Endothelial cell of umbilical vein (primary cell): ENCODE results near the gene IPO9. TPM values are rescaled to one million over a fixed set of nuclear protein-coding genes. Genes with fewer than 3 reads are reported as not detected.

ENCODE experiments used
- BruUV-seq: library from RNA; stranded (reverse); fragments of 400-500 nt; replicated peaks from 2 replicates; lab custom pipeline; 2021; lab: Mats Ljungman, UMichigan
- CTCF ChIA-PET: fragments of 300-600, 350-600 bp; sonication (Branson Sonifier 250); formaldehyde crosslinking; loops from one replicate; lab custom pipeline; 2021; ENCODE audit warnings: antibody characterized with exemption, inconsistent platforms; lab: Charles Lee
- POLR2A ChIA-PET: fragments of 300-600, 350-600 bp; sonication (Branson Sonifier 250); formaldehyde crosslinking; loops from one replicate; lab custom pipeline; 2021; ENCODE audit warnings: antibody characterized with exemption, inconsistent platforms; lab: Charles Lee
- DNase-seq: peaks from one replicate; pipeline ENCODE4 v3.0.0-alpha.2; 2011; ENCODE audit warnings: low read depth, low spot score
- FAIRE-seq: peaks from 2 replicates; lab custom pipeline; 2011; peaks lifted over from hg19 to GRCh38; lab: Jason Lieb, UNC
- H2AFZ ChIP-seq: 2 replicates; pipeline ENCODE4 v1.6.0; 2012; ENCODE audit warnings: low read depth, low read length, control low read depth, inconsistent platforms
- H3K27ac ChIP-seq: 2 replicates; pipeline ENCODE4 v1.5.1; 2011; ENCODE audit warnings: low read depth, mild to moderate bottlenecking, control low read depth, low read length, moderate library complexity; ENCODE audit not compliant: insufficient read depth
- H3K27me3 ChIP-seq, 2 experiments: 2 replicates each; pipeline versions ENCODE4 v1.6.0 to v1.6.1; 2011; ENCODE audit warnings: low read length in 2 of 2, mixed read lengths in 1 of 2; ENCODE audit not compliant: control insufficient read depth in 2 of 2, insufficient read depth in 2 of 2
- H3K36me3 ChIP-seq, 2 experiments: 2 replicates in 1 of 2; 3 replicates in 1 of 2; pipeline ENCODE4 v1.5.1; 2011; ENCODE audit warnings: low read length in 2 of 2, mild to moderate bottlenecking in 1 of 2, moderate library complexity in 1 of 2; ENCODE audit not compliant: control insufficient read depth in 2 of 2, insufficient read depth in 2 of 2; ENCODE audit errors: extremely low read depth in 1 of 2
- H3K4me1 ChIP-seq: 3 replicates; pipeline ENCODE4 v1.5.1; 2011; ENCODE audit warnings: mild to moderate bottlenecking, low read length; ENCODE audit not compliant: control insufficient read depth, insufficient read depth; ENCODE audit errors: extremely low read depth
- H3K4me2 ChIP-seq: 2 replicates; pipeline ENCODE4 v1.6.1; 2011; ENCODE audit warnings: low read length, control low read depth, mixed read lengths; ENCODE audit not compliant: insufficient read depth
- H3K4me3 ChIP-seq, 3 experiments: fragments of 200-600 bp in 1 of 3; sonication (generic), shearing (Covaris generic) in 1 of 3; replicated peaks in 1 of 3; 2 replicates each; pipeline ENCODE4 v1.5.1; 2011 to 2016; ENCODE audit warnings: control low read depth in 3 of 3, low read length in 3 of 3, mild to moderate bottlenecking in 2 of 3, inconsistent platforms in 1 of 3, low read depth in 1 of 3, moderate library complexity in 1 of 3; ENCODE audit not compliant: insufficient read depth in 1 of 3
- H3K79me2 ChIP-seq: 2 replicates; pipeline ENCODE4 v1.6.0; 2012; ENCODE audit warnings: low read length, inconsistent platforms; ENCODE audit not compliant: control insufficient read depth, insufficient read depth
- H3K9ac ChIP-seq: replicated peaks from 2 replicates; pipeline ENCODE3; 2011; ENCODE audit warnings: low read length, control low read depth; ENCODE audit not compliant: insufficient read depth; ENCODE audit errors: extremely low read depth
- H3K9me1 ChIP-seq: replicated peaks from 3 replicates; pipeline ENCODE4 v1.6.0; 2011; ENCODE audit warnings: mild to moderate bottlenecking, low read length; ENCODE audit not compliant: control insufficient read depth, insufficient read depth; ENCODE audit errors: extremely low read depth
- H3K9me3 ChIP-seq: replicated peaks from 2 replicates; pipeline ENCODE4 v1.5.1; 2012; ENCODE audit warnings: low read length, inconsistent platforms; ENCODE audit not compliant: control insufficient read depth, insufficient read depth
- H4K20me1 ChIP-seq: replicated peaks from 2 replicates; pipeline ENCODE3; 2011; ENCODE audit warnings: mild to moderate bottlenecking, low read length; ENCODE audit not compliant: control insufficient read depth, insufficient read depth; ENCODE audit errors: extremely low read depth
- EZH2 ChIP-seq: IDR thresholded peaks from 2 replicates; pipeline ENCODE4 v1.6.1; 2012; ENCODE audit warnings: borderline replicate concordance, low read depth, mild to moderate bottlenecking, moderate library complexity, low read length, inconsistent platforms; ENCODE audit not compliant: severe bottlenecking
- FOS ChIP-seq: IDR thresholded peaks from 2 replicates; pipeline ENCODE4 v1.6.1; 2011; ENCODE audit warnings: mild to moderate bottlenecking, low read length, moderate library complexity, borderline replicate concordance; ENCODE audit not compliant: insufficient read depth
- GATA2 ChIP-seq: IDR thresholded peaks from 2 replicates; pipeline ENCODE4 v1.7.0; 2011; ENCODE audit warnings: low read depth, mild to moderate bottlenecking, moderate library complexity, mixed read lengths, low read length; ENCODE audit not compliant: insufficient read length, insufficient read depth
- JUN ChIP-seq: IDR thresholded peaks from 2 replicates; pipeline ENCODE4 v1.6.1; 2011; ENCODE audit warnings: borderline replicate concordance, low read depth; ENCODE audit not compliant: insufficient read length, insufficient read depth
- MYC ChIP-seq: IDR thresholded peaks from one replicate; pipeline ENCODE4 v1.6.1; 2011; ENCODE audit warnings: mild to moderate bottlenecking, low read depth, low read length
- POLR2A ChIP-seq: IDR thresholded peaks from 2 replicates; pipeline ENCODE4 v1.6.1; 2012; ENCODE audit warnings: low read depth, mild to moderate bottlenecking, control low read depth, low read length
- POLR2AphosphoS5 ChIP-seq: IDR thresholded peaks from 2 replicates; pipeline ENCODE4 v1.6.1; 2012; ENCODE audit warnings: low read depth, mild to moderate bottlenecking, control low read depth, low read length, moderate library complexity; ENCODE audit not compliant: insufficient read depth
- dilution Hi-C: fragments of 300-500 bp; cut with MboI; formaldehyde crosslinking; loops from one replicate; pipeline ENCODE4 v1.15.0; 2019; ENCODE audit warnings: low sequenced_read_pairs; ENCODE audit not compliant: extremely low pct_ligation_motif_present
- intact Hi-C: fragments of 100-400 bp; cut with micrococcal nuclease; formaldehyde crosslinking; loops from one replicate; pipeline ENCODE4 v1.10.0; 2022
- polyA plus RNA-seq, 4 experiments: library from polyadenylated mRNA; depleted of rRNA in 3 of 4; stranded (reverse) in 3 of 4; unstranded in 1 of 4; fragments of >200 nt; gene quantifications; 2 replicates each; pipeline versions ENCODE4 v1.2.1 to v1.2.3, GENCODE V29; 2011 to 2012; ENCODE audit warnings: missing spikeins in 1 of 4
- total RNA-seq: library from RNA; stranded (reverse); gene quantifications from 2 replicates; pipeline ENCODE4 v1.2.3, GENCODE V29; 2021
- TF ChIP-seq, protein P1 (sequence below), 2 donors: IDR thresholded peaks; 1 replicate in 1 of 2; 2 replicates in 1 of 2; pipeline ENCODE4 v1.5.1; 2011; ENCODE audit warnings: low read length in 2 of 2, mild to moderate bottlenecking in 2 of 2, moderate library complexity in 2 of 2, control low read depth in 1 of 2, inconsistent platforms in 1 of 2, low read depth in 1 of 2; ENCODE audit not compliant: insufficient read depth in 1 of 2; ENCODE audit errors: extremely low read depth in 1 of 2
- TF ChIP-seq, protein P2 (sequence below): IDR thresholded peaks from 2 replicates; pipeline ENCODE4 v1.6.1; 2011; ENCODE audit not compliant: insufficient read depth, insufficient read length

Gene IPO9
- total and polyA plus RNA-seq, 2 donors (not counting 3 experiments of a cell fraction or from before 2014, with no cell fraction given): 53.4 to 104 TPM

DNA sequence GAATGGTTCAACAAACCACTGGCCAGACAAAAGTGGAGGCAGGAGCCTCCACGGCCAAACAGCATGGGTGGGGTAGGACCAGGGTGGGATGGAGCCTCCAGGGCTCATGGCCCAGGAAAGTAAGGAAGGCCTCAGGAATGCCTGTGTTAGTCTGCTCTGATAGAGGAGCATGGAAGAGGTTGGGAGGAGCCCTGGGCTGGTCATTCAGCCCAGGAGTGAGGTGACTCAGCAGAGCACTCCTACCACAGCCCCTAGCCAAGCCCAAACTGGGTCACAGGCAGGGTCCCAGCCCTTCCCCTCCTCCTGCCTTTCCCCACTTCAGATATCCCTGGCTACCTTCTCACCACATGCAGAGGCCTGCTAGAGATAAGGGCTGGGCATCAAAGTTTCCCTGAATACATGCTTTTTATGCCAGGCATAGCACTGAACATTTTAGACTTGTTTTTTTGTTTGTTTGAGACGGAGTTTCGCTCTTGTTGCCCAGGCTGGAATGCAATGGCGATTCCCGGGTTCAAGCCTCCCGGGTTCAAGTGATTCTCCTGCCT, 56.6 kb downstream of the IPO9 start:
- Histone ChIP-seq H3K9me3 (no peaks in the 10 kb centered on the region), H3K9ac (no peak overlapping the region), H3K27me3 (no peaks in the 10 kb centered on the region), H3K79me2 (no peaks in the 10 kb centered on the region), H3K4me1 (peaks cover 12% of the 10 kb centered on the region), H2AFZ (no peak overlapping the region), H3K4me3 (no peak overlapping the region), H3K4me2 (no peak overlapping the region), H3K36me3 (no peaks in the 10 kb centered on the region), H3K9me1 (no peaks in the 10 kb centered on the region), H4K20me1 (no peaks in the 10 kb centered on the region), H3K27ac (no peak overlapping the region)
- BruUV-seq: no TSS peak
- dilution Hi-C loops: no loop called here
- DNase-seq (no peak), FAIRE-seq (no peak)
- POLR2A ChIA-PET: no interaction called here
- CTCF ChIA-PET: interaction anchor here (0.9 to 2.6 kb wide), 3 partner anchors 8 to 14 kb away, joined by 3 to 18 read pairs (median 14); no protein-coding TSS in a partner anchor
- TF ChIP-seq POLR2AphosphoS5 (no peak), MYC (no peak), FOS (no peak), JUN (no peak), GATA2 (no peak), POLR2A (no peak), EZH2 (no peak)
- TF ChIP-seq, protein P1, sequence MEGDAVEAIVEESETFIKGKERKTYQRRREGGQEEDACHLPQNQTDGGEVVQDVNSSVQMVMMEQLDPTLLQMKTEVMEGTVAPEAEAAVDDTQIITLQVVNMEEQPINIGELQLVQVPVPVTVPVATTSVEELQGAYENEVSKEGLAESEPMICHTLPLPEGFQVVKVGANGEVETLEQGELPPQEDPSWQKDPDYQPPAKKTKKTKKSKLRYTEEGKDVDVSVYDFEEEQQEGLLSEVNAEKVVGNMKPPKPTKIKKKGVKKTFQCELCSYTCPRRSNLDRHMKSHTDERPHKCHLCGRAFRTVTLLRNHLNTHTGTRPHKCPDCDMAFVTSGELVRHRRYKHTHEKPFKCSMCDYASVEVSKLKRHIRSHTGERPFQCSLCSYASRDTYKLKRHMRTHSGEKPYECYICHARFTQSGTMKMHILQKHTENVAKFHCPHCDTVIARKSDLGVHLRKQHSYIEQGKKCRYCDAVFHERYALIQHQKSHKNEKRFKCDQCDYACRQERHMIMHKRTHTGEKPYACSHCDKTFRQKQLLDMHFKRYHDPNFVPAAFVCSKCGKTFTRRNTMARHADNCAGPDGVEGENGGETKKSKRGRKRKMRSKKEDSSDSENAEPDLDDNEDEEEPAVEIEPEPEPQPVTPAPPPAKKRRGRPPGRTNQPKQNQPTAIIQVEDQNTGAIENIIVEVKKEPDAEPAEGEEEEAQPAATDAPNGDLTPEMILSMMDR (IDR thresholded peaks at IDR 0.05; ENCODE audit: extremely low read depth in 1 of 2, insufficient read depth in 1 of 2, low read depth in 1 of 2, low read length in 2 of 2): no peak
- TF ChIP-seq, protein P2, sequence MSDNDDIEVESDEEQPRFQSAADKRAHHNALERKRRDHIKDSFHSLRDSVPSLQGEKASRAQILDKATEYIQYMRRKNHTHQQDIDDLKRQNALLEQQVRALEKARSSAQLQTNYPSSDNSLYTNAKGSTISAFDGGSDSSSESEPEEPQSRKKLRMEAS: no peak
- intact Hi-C loops: no loop called here
